Activated CD4-positive, alpha-beta T cell treated with anti-CD3 and anti-CD28 coated beads for 48 hours (primary cell): ENCODE measurements around the gene NBPF1.
"Not testable (repeated sequence)": the region's sequence is repeated elsewhere in the genome, so short reads cannot be mapped to it uniquely, and the experiment has no call there.

Source experiments
- DNase-seq: peaks from one replicate; pipeline ENCODE4 v3.0.0-alpha.2; 2020

NBPF1 gene

DNA sequence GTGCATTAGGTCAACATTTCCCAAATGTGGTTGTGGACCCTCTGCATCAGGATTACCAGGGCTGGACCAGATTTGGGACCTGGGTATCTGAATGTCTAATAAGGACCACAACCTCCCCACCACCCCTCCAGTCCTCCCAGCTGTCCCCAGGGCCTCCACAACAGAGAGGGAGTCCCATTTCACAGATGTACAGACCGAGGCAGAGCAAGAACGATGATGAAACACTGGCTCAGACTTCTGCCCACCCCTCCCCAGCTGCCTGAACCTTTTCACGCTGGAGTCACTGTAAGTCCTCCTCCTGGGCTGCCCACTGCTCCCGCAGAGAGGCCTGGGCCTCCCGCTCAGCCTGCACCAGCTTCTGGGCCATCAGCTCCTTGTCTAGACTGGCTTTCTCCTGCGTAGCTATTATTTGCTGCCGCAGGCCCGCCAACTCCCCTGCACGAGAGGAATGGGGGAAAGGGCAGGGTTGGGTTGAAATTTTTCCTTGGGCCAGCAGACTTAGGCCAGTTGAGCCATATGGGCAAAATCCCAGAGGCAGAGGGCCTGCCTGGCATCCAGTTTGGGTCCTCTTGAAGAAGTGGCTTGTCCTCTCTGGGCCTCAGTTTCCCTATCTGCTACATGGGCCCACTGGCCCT lies 8.4 kb upstream of the NBPF1 start:
- DNase-seq = not testable (repeated sequence)

DNA sequence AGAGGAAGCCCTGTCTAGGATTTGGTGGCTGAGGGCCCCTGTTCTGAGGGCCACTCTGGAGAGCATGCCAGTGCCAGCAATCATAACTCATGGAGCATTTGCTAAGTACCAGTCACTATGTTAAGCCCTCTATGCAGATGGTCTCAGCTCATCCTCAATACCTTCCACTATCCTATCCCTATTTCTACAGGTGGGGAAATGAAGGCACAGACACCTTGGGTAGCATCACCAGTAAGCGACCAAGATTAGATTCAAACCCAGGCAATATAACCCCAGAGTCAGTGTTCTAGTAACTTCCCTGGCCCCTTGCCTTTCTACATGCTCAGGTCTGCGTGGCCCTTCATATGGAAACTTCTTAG lies 7.9 kb upstream of the NBPF1 start:
- DNase-seq = no peak

DNA sequence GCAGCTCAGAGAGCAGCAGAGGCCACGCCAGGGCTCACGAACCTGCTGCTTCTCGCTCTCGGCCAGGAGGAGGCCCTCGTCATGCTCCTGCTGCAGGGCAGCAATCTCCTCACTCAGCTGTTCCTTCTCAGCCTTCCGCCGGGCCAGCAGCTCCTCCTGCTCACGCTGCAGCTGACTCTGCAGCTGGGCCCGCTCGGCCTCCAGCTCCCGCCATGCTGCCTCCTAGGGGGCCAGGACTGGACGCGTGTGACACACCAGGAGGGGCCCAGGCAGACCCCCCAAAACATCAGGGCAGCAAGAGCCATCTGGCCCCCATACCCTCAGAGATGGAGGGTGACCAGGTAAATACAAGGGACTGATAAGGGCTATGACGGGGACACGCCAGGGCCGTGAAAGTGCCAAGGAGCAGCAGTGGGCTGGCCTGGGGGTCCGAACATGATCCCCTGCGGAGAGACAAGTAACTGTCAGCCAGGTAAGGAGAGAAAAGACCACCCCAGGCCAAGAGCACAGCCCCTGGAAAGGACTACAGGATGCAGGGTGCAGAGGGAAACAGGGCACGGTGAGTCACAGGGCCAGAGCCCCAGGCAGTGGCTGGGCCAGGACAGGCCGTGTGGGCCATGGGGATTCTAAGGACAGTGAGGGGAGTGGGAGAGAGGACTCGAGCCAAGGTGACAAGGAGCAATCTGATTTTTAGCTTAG lies 6.6 kb upstream of the NBPF1 start:
- DNase-seq = not testable (repeated sequence)

DNA sequence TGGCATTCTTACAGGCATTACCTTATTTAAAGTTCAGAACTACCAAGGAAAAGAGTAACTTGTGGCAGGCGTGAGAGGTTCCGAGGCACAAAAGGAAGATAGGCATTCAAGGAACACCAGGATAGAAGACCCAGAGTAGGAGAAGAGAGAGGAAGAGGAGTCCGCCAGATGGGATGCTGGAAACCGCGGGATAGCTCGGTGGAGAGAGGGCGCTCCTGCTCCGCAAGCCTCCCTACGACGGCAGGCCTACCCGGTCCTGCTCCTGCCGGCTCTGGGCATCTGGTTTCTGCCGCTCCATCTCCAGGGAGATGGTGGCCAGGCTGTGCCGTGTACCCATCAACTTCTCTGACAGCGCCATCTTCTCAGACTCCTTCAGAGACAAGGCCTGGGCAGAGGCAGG lies 5.4 kb upstream of the NBPF1 start:
- no peak for DNase-seq

DNA sequence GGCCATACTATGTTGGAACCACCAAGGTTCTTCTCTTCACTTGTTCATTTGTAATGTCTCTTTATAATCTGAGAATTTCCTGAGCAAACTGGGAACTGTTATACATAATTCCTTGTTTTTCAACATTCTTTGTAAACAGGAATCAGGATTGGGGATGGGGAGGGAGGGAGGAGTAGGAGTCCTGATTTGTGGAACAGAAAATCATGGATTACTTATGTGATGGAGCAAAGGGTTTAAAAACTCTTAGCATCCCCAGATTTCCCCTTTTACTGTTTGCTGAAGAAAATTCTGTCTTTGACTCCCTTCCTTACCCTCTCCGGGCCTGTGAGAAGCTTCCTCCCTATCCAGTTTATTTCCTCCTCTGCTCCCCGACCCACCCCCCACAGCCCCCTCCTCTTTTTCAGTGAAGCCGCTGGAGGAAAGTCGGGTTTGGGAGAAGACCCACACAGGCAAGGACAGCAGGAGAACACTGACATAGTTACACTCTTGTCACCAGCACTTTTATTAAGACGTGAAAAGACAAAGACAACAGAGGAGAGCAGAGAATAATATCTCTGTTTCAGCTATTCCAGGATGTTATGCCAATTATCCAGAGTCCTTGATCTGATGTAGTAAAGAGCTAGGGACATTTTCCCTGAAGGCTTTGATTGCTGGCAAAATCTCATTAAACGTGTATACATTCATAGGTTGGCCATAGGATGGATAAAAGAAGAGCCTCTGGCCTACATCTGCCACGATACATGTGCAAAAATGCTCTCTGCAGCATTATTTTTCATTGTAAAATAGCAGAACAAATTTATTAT lies 4.6 kb upstream of the NBPF1 start:
- no peak for DNase-seq

DNA sequence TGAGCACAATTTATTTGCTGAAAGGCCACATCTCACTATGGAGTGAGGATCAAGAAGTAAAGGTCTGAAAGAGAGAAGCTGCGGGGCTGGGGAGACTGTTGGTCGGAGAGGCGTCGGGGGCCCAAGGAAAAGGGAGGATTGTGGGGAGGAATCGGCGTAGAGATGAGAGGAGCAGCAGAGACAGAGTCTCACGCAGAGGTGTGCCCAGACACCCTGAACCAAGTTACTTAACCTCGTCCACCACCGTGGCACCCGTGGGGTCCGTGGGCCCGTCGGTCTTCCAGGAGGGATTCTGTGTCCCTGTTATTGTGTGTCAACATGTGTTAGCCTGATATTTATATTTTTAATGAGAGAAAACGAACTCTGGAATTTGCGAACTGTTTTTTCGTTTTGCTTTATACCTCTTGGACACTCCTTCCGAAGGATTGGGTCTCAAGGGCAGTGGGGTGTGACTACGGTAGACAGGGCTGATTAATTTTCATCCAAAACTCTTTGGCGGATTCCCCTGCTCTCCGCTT lies 3.8 kb upstream of the NBPF1 start:
- DNase-seq = no peak

DNA sequence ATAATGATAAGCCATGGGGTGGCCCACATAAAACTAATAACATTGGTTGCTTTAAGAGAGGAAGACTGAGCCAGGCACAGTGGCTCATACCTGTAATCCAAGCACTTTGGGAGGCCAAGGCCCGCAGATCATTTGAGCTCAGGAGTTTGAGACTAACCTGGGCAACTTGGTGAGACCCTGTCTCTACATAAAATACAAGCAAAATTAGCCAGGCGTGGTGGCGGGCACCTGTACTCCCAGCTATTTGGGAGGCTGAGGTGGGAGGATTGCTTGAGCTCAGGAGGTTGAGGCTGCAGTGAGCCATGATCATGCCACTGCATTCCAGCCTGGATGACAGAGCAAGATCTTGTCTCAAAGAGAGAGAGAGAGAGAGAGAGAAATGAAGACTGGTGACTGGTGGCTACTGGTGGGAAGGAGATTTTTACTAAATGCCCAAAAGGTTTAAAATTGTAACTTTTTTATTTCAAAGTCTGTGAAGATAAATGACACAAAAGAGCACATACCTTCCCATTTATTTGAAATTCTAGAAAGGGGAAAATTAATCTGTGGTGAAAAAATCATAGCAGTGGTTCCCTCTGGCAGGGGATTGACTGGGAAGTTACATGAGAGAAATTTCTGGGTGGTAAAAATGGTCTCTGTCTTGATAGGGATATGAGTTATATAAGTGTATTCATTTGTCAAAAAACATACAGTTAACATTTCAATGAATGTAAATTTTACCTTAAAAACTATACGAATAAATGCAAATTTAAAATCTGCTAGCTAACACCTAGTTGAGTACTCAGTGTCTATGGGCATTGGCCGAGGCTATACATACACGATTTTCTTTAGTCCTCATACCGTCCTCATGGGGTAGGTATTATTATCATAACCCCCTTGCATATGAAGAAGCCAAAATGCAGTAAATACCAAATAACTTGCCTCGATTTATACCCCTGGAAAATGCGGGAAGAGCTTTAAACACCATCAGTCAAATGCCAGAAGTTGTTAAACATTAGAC lies 2.2 kb upstream of the NBPF1 start:
- DNase-seq = no peak

DNA sequence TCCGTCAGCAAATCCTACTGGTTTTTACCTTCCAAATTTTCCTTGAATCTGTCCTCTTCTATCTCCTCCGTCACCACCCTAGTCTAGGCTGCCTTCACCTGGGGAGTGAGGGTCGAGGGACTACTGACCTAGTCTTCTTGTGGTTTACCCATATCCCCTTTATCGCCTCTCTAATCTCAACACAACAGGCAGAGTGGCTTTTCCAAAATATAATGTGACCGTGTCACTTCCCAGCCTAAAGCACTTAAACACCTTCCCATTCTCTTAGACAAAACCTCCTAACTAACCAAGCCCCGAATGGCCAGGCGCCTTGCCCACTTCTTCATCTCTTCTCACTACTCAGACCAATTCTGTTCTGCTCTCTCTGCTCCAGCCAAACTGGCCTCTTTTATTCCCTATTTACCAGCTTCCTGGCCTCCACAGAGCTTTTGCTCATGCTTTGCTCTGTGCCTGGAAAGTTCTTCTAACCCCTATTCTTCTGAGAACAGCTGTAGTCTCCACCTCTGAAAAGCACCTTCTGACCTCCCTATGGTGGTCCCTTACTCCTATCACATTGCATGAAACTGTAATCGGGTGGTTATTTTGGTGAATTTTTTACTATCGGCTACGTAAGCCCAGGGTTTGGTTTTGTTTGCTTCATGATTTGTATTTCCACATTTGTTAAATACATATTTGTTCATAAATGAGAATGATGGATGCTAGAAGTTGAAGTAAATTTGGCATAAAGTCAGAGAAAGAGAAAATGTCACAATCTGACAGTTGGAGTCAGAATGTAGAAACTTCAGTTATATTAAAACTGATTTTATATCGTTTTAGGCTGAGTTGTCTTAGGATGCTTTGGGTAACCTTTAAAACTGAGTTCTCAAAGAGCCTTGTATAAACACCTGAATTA lies 1.2 kb upstream of the NBPF1 start:
- DNase-seq = no peak

DNA sequence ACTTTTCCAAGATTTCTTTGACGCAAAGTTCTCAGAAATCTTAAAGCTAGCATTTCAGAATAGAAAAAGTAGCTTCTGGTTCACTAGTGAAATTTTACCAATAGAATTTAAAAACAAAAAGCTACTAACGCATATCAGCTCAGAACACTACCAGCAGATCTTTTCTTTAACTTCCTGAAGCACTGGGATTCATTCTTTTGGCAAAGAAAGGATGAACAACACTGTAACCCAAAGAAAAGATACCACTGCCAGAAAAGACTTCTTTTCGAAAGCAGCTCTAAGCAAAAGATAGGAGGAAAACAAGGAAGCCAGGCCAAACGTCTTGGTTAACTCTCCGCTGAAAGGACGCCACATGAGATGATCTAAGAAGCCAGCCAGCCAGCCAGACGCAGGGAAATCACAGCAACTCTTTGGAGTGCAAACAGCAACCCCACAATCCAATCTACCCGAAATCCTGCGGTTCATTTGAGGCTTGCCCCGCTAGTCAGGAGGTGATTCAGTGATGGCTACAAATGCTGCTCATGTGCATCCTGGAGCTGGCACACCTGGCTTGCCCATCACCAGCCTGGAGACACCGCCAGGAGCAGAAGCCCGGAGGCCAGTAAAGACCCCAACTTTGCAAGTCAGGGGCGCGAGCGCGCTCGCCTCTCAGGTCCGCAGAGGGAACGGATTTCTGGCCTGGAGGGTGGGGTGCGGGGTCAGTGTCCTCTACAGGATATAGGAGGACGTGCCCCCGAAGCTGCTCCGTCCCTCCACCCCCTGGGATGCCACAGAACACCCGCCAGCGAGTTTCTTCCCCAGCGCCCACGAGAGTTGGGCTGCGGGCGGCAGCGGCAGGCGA lies 812 bp downstream of the NBPF1 start:
- DNase-seq = peak; percentile 59

DNA sequence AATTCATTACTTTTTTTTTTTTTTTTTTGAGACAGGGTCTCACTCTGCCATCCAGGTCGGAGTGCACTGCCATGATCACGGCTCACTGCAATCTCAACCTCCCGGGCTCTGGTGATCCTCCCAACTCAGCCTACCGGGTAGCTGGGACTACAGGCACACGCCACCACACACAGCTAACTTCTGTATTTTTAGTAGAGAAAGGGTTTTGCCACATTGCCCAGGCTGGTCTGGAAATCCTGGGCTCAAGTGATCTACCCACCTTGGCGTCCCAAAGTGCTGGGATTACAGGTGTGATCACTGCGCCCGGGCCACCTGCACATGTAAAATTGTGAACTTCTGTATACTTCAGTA lies 1.4 kb downstream of the NBPF1 start:
- not testable (repeated sequence) for DNase-seq

DNA sequence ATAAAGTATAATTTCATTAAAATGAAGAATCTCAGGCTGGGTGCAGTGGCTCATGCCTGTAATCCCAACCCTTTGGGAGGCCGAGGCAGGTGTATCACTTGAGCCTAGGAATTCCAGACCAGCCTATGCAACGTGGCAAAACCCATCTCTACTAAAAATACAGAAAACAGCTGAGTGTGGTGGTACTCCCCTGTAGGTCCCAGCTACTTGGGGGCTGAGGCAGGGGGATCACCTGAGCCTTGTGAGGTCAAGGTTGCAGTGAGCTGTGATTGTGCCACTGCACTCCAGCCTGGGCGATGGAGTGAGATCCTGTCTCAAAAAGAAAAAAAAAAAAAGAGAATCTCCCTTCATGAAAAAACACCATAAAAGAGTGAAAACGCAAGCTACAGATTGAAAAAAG lies 2.2 kb downstream of the NBPF1 start:
- not testable (repeated sequence) for DNase-seq

DNA sequence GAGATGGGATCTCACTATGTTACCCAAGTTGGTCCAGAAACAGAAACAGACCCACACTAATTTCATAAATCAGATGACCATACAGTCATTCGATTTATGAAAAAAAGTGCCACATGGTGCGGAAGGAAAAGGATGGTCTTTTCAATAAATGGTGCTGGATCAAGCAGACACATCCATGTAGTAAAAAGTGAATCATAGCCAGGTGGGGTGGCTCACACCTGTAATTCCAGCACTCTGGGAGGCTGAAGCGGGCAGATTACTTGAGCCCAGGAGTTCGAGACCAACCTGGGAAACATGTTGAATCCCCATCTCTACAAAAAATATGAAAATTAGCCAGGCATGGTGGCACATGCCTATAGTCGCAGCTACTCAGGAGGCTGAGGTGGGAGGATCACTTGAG lies 2.8 kb downstream of the NBPF1 start:
- not testable (repeated sequence) for DNase-seq

DNA sequence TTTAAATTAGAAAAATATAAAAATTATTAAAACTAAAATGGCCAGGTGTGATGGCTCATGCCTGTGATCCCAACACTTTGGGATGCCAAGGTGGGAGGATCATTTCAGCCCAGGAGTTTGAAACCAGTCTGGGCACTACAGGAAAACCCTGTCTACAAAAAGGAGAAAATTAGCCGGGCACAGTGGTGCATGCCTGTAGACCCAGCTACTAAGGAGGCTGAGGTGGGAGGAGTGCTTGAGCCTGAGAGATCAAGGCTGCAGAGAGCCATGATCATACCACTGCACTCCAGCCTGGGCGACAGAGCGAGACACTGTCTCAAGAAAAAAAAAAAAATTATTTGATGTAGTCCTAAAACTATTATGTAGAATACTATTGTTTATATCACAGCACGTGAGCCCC lies 3.6 kb downstream of the NBPF1 start:
- not testable (repeated sequence) for DNase-seq

DNA sequence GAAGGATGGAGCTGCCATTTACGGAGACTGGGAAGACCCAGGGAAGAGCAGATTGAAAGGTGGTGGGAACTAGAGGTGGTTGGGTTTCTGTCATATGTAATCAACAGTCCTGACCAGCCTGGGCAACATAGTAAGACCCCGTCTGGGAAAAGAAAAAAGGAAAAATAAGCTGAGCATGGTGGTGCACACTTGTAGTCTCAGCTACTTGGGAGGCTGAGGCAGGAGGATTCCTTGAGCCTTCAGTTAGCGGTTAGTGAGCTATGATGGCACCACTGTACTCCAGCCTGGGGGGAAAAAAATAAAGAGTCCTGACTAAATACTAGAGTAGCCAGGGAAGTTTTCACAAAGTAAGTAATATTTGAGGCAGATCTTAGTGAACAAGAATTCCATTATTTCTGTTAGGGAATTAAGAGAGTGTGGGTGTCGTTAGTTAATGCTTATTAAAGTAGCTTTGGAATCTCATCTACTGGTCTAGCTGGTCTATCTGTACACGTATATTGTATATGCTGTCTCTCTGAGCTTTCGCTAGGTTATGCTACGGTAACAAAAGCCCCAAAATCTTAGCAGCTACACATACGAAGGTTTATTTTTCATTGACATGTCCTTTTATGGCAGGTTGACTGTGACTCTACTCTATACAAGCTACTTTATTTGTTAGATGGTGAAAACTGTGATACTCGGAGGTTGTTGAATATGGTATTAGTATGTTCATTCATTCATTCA lies 4.4 kb downstream of the NBPF1 start:
- DNase-seq = no peak

DNA sequence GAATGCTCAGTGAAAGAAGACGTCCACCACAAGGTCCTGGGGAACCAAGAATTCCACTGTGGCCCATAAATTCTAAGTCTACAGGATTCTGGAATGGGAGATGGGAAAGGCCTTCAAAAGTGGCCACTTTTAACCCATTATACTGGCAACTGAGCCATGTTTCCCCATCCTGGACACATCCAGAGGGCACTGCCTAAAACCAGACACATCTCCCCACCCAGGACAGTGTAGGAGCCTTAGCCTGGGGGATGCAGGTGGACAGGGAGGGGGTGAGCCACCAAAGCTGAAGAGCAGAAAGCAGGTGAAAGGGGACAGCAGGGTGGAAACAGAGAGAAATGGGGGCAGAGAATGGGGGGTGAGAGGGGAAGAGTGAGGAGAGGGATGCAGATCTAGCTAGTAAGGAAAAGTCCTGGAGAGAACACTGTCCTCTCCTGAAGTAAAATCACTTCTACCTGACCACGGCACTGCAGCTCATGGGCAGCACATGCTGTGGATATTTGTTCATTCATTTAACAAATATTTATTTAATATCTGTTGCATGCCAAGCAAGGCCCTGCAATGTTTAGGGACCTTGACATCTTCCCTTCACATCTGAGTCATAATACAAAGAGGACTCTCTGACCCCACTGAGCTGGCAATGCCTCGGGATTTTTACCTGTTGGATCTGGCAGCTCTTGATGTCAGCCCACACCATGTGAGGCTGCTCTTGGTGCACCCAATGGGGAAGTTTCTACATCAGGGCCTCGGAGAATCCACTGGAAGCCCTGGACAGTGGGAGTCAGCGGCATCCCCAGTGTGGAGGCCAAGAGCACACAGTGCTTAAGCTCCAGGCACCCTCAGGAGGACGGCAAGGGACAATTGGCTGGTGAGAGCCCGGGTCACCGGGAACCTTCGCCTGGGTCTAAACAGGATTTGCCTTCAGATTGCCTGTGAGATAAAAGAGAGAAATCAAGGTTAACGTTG lies 5.2 kb downstream of the NBPF1 start:
- DNase-seq = not testable (repeated sequence)

DNA sequence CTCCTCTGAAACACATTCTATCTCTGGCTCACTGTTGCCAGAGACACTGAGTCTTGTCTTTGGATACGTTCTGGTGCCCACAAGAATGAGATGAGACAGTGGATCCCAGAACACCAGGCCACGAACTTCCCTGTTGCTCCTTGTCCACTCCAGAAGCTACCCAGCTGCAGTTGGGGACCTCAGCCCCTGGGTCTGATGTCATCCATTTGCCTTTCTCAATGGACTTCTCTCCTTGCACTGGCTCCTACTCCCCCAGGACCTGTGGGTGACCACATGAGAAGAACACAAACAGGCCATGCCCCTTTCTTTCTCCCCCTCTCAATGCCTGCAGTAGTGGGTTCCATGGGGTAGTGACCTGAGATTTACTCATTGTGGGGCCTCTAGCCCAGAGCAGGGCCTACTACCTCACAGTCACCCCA lies 5.9 kb downstream of the NBPF1 start:
- DNase-seq = no peak

DNA sequence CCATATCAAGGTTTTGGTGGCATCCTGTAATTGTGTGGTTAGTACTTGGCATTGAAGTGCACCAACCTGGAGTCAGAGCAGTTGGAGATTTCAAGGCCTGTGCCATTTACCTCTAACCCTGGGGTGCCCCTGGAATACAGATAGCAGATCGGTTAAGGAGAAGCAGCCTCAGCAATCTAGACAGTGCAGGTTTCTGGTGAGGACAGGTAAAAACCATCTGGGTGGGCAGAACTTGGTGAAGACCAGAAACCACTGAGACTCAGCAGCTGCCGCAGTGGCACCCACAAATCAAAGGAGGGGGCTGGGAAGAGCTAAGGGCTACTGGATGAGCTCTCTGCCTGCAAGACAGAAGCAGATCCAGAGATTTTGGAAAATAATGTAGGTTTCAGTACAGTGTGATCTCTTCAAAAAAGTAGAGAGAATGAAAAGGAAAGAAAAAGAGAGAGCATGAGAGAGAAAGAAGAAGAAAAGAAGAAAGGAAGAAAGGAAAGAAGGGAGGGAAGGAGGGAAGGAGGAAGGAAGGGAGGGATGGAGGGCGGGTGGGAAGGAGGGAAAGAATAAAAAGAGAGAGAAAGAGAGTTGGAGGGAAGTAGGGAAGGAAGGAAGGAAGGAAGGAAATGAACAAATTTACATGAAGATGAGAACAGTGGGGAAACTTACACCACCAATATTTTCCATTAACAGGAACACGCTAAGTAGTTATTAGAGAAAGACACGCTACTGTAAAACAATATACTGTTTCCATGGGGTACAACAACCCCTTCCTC lies 6.5 kb downstream of the NBPF1 start:
- DNase-seq = not testable (repeated sequence)
